Osteoblast (primary cell): ENCODE measurements around the gene MPG. TPM values are rescaled to one million over a fixed set of nuclear protein-coding genes. Genes with fewer than 3 reads are reported as not detected.
A peak's percentile ranks its signal among the peaks of the same experiment; 100 is the strongest.

Source experiments
- DNase-seq: peaks from one replicate; pipeline ENCODE4 v3.0.0; 2011; ENCODE audit warnings: low spot score, mixed read lengths; ENCODE audit not compliant: insufficient read length; ENCODE audit errors: missing footprints
- H2AFZ ChIP-seq: 2 replicates; pipeline ENCODE4 v1.6.0; 2011; ENCODE audit warnings: mild to moderate bottlenecking, low read length
- H3K27ac ChIP-seq: 2 replicates; pipeline ENCODE4 v1.5.1; 2011; ENCODE audit warnings: mild to moderate bottlenecking, low read depth, low read length, moderate library complexity
- H3K27me3 ChIP-seq: 2 replicates; pipeline ENCODE4 v1.6.0; 2012; ENCODE audit warnings: mild to moderate bottlenecking, control low read depth, inconsistent platforms, low read length, moderate library complexity; ENCODE audit not compliant: insufficient read depth
- H3K36me3 ChIP-seq: 2 replicates; pipeline ENCODE4 v1.5.1; 2011; ENCODE audit warnings: mild to moderate bottlenecking, low read length, control low read depth, moderate library complexity; ENCODE audit not compliant: insufficient read depth
- H3K4me1 ChIP-seq: 2 replicates; pipeline ENCODE4 v1.5.1; 2011; ENCODE audit warnings: mild to moderate bottlenecking, low read length, control low read depth, moderate library complexity; ENCODE audit not compliant: insufficient read depth
- H3K4me2 ChIP-seq: 2 replicates; pipeline ENCODE4 v1.6.0; 2011; ENCODE audit warnings: mild to moderate bottlenecking, low read length; ENCODE audit not compliant: insufficient read depth
- H3K4me3 ChIP-seq: fragments of 200-600 bp; sonication (generic); 3 replicates; pipeline ENCODE4 v1.5.1; 2012; ENCODE audit warnings: mild to moderate bottlenecking, low read length, inconsistent platforms; ENCODE audit not compliant: insufficient read depth
- H3K79me2 ChIP-seq: 2 replicates; pipeline ENCODE4 v1.6.0; 2012; ENCODE audit warnings: mild to moderate bottlenecking, low read length, control low read depth, inconsistent platforms; ENCODE audit not compliant: insufficient read depth
- H3K9me3 ChIP-seq: 2 replicates; pipeline ENCODE4 v1.5.1; 2011; ENCODE audit warnings: low read depth, low read length, control low read depth
- H4K20me1 ChIP-seq: 2 replicates; pipeline ENCODE4 v1.6.0; 2012; ENCODE audit warnings: mild to moderate bottlenecking, low read length, control low read depth; ENCODE audit not compliant: insufficient read depth
- total RNA-seq: library from RNA; depleted of rRNA; stranded (reverse); fragments of >200 nt; gene quantifications from 2 replicates; pipeline ENCODE4 v1.2.3, GENCODE V29; 2012
- TF ChIP-seq, protein P1 (sequence below): IDR thresholded peaks from 2 replicates; pipeline ENCODE4 v1.5.1; 2011; ENCODE audit warnings: mild to moderate bottlenecking, low read depth, low read length, moderate library complexity; ENCODE audit errors: extremely low read depth

MPG gene
- total RNA-seq, 1 donor: 180 TPM

- H3K27me3 ChIP-seq: no peaks in the 10 kb centered on the region
- peaks cover 23% of the 10 kb centered on the region for H3K4me1 ChIP-seq
- peaks cover 43% of the 10 kb centered on the region for H3K79me2 ChIP-seq
- H3K4me2 ChIP-seq: no peak overlapping the region
- DNase-seq: peak; percentile 65
- H3K4me3 ChIP-seq: no peak overlapping the region
- H2AFZ ChIP-seq: no peak overlapping the region
- peaks cover 37% of the 10 kb centered on the region for H4K20me1 ChIP-seq
- TF ChIP-seq, protein P1, sequence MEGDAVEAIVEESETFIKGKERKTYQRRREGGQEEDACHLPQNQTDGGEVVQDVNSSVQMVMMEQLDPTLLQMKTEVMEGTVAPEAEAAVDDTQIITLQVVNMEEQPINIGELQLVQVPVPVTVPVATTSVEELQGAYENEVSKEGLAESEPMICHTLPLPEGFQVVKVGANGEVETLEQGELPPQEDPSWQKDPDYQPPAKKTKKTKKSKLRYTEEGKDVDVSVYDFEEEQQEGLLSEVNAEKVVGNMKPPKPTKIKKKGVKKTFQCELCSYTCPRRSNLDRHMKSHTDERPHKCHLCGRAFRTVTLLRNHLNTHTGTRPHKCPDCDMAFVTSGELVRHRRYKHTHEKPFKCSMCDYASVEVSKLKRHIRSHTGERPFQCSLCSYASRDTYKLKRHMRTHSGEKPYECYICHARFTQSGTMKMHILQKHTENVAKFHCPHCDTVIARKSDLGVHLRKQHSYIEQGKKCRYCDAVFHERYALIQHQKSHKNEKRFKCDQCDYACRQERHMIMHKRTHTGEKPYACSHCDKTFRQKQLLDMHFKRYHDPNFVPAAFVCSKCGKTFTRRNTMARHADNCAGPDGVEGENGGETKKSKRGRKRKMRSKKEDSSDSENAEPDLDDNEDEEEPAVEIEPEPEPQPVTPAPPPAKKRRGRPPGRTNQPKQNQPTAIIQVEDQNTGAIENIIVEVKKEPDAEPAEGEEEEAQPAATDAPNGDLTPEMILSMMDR: no peak
- H3K9me3 ChIP-seq: no peaks in the 10 kb centered on the region
- H3K36me3 ChIP-seq: peaks cover 50% of the 10 kb centered on the region
- H3K27ac ChIP-seq: peak overlapping the region; percentile 45
These were observed 7.8 kb downstream of the MPG start for GRCh38 chr16:85865-86264.

DNA sequence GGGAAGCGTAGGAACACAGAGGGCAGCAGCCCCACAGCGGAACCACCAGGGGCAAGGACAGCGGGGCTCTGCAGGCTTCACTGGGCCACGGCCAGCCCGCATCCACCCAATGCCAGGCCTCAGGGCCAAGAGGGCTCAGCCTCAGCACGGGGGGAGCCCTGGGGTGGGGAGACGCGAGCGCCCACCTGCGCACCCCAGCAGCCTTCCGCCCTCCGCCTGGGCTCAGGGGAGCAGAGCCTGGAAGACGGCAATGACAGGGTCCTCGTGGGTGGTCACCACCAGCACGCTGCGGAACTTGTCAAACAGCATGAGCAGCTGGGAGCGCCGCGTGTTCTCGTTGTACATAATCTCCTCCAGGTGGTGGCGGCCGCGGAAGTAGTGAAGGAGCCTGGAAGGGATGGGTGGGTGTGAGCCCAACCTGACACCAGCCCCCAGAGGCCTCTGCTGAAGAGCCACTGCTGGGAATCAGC lies 8.5 kb downstream of the MPG start:
- H3K79me2 ChIP-seq: peaks cover 38% of the 10 kb centered on the region
- no peaks in the 10 kb centered on the region for H3K9me3 ChIP-seq
- peaks cover 39% of the 10 kb centered on the region for H4K20me1 ChIP-seq
- peaks cover 49% of the 10 kb centered on the region for H3K36me3 ChIP-seq
- H3K27ac ChIP-seq: no peak overlapping the region
- no peak overlapping the region for H2AFZ ChIP-seq
- TF ChIP-seq, protein P1: no peak
- H3K4me2 ChIP-seq: no peak overlapping the region
- no peaks in the 10 kb centered on the region for H3K27me3 ChIP-seq
- H3K4me3 ChIP-seq: no peak overlapping the region
- H3K4me1 ChIP-seq: peaks cover 23% of the 10 kb centered on the region
- DNase-seq: peak; percentile 49

- peaks cover 39% of the 10 kb centered on the region for H4K20me1 ChIP-seq
- H3K36me3 ChIP-seq: peaks cover 55% of the 10 kb centered on the region
- H3K9me3 ChIP-seq: no peaks in the 10 kb centered on the region
- H3K27me3 ChIP-seq: no peaks in the 10 kb centered on the region
- H3K4me2 ChIP-seq: no peak overlapping the region
- peaks cover 22% of the 10 kb centered on the region for H3K4me1 ChIP-seq
- H3K79me2 ChIP-seq: peaks cover 24% of the 10 kb centered on the region
- H3K27ac ChIP-seq: no peak overlapping the region
- TF ChIP-seq, protein P1: no peak
- no peak overlapping the region for H3K4me3 ChIP-seq
- H2AFZ ChIP-seq: no peak overlapping the region
- peak; percentile 36 for DNase-seq
These were observed 10.6 kb downstream of the MPG start for GRCh38 chr16:88613-89012.

DNA sequence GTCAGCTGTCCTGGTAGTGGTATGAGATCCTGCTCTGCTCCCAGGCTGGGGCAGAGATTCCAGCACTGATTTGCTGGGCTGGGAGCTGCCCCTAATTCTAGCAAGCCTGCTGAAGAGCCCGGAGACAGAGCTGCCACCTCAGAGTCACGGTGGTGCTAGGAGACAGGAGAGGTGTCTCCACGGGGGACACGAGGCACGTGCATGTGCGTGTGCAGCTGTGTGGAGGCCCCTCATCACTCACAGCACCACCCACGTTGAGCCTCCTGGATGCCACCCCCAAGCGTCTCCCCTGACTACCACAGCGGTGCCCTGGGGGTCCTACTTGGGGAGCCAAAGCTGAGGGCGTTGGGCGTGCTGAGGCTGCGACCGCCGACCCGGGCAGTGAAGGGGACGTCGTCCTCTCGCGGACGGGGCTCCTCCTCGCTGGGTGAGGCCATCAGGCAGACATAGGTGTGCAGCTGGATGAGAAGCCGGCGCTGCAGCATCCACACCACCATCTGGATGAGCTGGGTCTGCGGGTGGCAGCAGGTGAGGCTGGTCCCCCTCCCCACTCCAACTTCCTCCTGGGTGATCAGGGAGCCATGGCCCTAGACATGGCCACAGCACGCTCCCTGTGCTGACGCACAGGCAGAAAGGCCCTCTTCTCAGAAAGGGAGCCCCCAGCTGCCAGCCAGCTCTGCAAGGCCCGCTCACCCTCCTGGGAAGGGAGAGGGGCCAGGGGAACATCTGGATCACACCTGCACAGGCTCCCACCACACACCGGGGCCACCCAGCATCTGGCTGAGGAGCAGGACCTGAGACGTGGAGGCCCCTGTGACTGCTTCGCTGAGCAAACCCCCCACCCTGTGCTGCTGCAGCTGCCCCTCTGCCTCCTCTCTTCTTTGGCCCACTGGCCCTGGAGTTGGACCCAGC lies 11.6 kb downstream of the MPG start:
- H4K20me1 ChIP-seq: peaks cover 28% of the 10 kb centered on the region
- no peak overlapping the region for H3K27ac ChIP-seq
- peaks cover 58% of the 10 kb centered on the region for H3K36me3 ChIP-seq
- no peak overlapping the region for H2AFZ ChIP-seq
- TF ChIP-seq, protein P1: no peak
- H3K27me3 ChIP-seq: no peaks in the 10 kb centered on the region
- peak; percentile 68 for DNase-seq
- H3K9me3 ChIP-seq: no peaks in the 10 kb centered on the region
- H3K4me3 ChIP-seq: no peak overlapping the region
- H3K79me2 ChIP-seq: peaks cover 24% of the 10 kb centered on the region
- H3K4me1 ChIP-seq: peaks cover 11% of the 10 kb centered on the region
- H3K4me2 ChIP-seq: no peak overlapping the region
